Astrocyte (in vitro differentiated cells and primary cell): ENCODE measurements around the gene GRIN2A.

Experiments
- CTCF ChIP-seq: IDR thresholded peaks from 2 replicates; pipeline ENCODE4 v1.5.1; 2011; ENCODE audit warnings: low read depth, mild to moderate bottlenecking, inconsistent platforms, low read length, moderate library complexity; ENCODE audit not compliant: insufficient read depth
- EZH2 ChIP-seq: IDR thresholded peaks from 2 replicates; pipeline ENCODE4 v1.6.1; 2012; ENCODE audit warnings: mild to moderate bottlenecking, low read length, inconsistent platforms; ENCODE audit not compliant: insufficient read depth

- no peak for TF ChIP-seq CTCF
- TF ChIP-seq EZH2, result no peak
These were observed 19.2 kb downstream of the GRIN2A start for GRCh38 chr16:10162981-10163380.
